DMS153 treated with DMSO at 0.1 percent for 48 hours (cell line): Measurements from ENCODE around the gene KRT5.
"Not testable (repeated sequence)": the region's sequence is repeated elsewhere in the genome, so short reads cannot be mapped to it uniquely, and the experiment has no call there.

Experiments
- DNase-seq: peaks from one replicate; lab custom pipeline; 2025; ENCODE audit not compliant: unreplicated experiment; lab: John Stamatoyannopoulos, UW

KRT5 gene

GRCh38 chr12:52521568-52522266, 1.5 kb upstream of the KRT5 start:
- DNase-seq: no peak

GRCh38 chr12:52521175-52521567, 977 bp upstream of the KRT5 start:
- no peak for DNase-seq

- DNase-seq: no peak
Measured at GRCh38 chr12:52519387-52519703, 849 bp downstream of the KRT5 start.

- DNase-seq: no peak
Measured at GRCh38 chr12:52518574-52519386, 1.4 kb downstream of the KRT5 start.

GRCh38 chr12:52517888-52518287, 2.3 kb downstream of the KRT5 start:
- DNase-seq: no peak

- no peak for DNase-seq
Measured at GRCh38 chr12:52517005-52517835, 3.0 kb downstream of the KRT5 start.

GRCh38 chr12:52515927-52516831, 4.0 kb downstream of the KRT5 start:
- DNase-seq: no peak

GRCh38 chr12:52515319-52515646, 4.9 kb downstream of the KRT5 start:
- DNase-seq: no peak

- DNase-seq: no peak
Measured at GRCh38 chr12:52514471-52515318, 5.5 kb downstream of the KRT5 start.

- DNase-seq: no peak
Measured at GRCh38 chr12:52513736-52514135, 6.5 kb downstream of the KRT5 start.

GRCh38 chr12:52508211-52508610, 12.0 kb downstream of the KRT5 start:
- no peak for DNase-seq

GRCh38 chr12:52506858-52507715, 13.1 kb downstream of the KRT5 start:
- DNase-seq: peak; percentile 33

GRCh38 chr12:52502877-52503276, 17.3 kb downstream of the KRT5 start:
- no peak for DNase-seq

GRCh38 chr12:52501490-52501889, 18.7 kb downstream of the KRT5 start:
- DNase-seq: no peak

GRCh38 chr12:52500574-52500973, 19.6 kb downstream of the KRT5 start:
- DNase-seq: not testable (repeated sequence)

GRCh38 chr12:52499806-52500560, 20.2 kb downstream of the KRT5 start:
- no peak for DNase-seq

GRCh38 chr12:52498946-52499345, 21.2 kb downstream of the KRT5 start:
- DNase-seq: no peak

GRCh38 chr12:52497975-52498374, 22.2 kb downstream of the KRT5 start:
- no peak for DNase-seq
